Measurements from ENCODE around the gene OSBPL5.
"Not testable (repeated sequence)": the region's sequence is repeated elsewhere in the genome, so short reads cannot be mapped to it uniquely, and the experiment has no call there.

The OSBPL5 gene

GRCh38 chr11:3074912-3075589, 90.1 kb downstream of the OSBPL5 start:
- no peak for DNase-seq

GRCh38 chr11:3073029-3073435, 92.1 kb downstream of the OSBPL5 start:
- no peak for DNase-seq

DNA sequence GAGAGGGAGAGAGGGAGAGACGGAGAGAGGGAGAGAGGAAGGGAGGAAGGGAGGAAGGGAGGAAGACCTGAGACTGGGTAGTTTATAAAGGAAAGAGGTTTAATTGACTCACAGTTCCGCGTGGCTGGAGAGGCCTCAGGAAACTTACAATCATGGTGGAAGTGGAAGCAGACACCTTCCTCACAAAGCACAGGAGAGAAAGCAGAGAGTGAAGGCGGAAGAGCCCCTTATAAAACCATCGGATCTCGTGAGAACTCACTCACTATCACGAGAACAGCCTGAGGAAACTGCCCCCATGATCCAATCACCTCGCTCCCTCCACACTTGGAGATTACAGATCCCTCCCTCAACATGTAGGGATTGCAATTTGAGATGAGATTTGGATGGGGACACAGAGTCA, 95.7 kb downstream of the OSBPL5 start:
- DNase-seq = no peak

GRCh38 chr11:3066308-3066707, 98.8 kb downstream of the OSBPL5 start:
- not testable (repeated sequence) for DNase-seq

- not testable (repeated sequence) for DNase-seq
Measured at GRCh38 chr11:3064709-3065108, 100.4 kb downstream of the OSBPL5 start.

GRCh38 chr11:3063876-3064275, 101.2 kb downstream of the OSBPL5 start:
- DNase-seq = not testable (repeated sequence)

- DNase-seq = not testable (repeated sequence)
Measured at GRCh38 chr11:3063432-3063831, 101.7 kb downstream of the OSBPL5 start.

- no peak for DNase-seq
Measured at GRCh38 chr11:3060436-3061025, 104.6 kb downstream of the OSBPL5 start.

DNA sequence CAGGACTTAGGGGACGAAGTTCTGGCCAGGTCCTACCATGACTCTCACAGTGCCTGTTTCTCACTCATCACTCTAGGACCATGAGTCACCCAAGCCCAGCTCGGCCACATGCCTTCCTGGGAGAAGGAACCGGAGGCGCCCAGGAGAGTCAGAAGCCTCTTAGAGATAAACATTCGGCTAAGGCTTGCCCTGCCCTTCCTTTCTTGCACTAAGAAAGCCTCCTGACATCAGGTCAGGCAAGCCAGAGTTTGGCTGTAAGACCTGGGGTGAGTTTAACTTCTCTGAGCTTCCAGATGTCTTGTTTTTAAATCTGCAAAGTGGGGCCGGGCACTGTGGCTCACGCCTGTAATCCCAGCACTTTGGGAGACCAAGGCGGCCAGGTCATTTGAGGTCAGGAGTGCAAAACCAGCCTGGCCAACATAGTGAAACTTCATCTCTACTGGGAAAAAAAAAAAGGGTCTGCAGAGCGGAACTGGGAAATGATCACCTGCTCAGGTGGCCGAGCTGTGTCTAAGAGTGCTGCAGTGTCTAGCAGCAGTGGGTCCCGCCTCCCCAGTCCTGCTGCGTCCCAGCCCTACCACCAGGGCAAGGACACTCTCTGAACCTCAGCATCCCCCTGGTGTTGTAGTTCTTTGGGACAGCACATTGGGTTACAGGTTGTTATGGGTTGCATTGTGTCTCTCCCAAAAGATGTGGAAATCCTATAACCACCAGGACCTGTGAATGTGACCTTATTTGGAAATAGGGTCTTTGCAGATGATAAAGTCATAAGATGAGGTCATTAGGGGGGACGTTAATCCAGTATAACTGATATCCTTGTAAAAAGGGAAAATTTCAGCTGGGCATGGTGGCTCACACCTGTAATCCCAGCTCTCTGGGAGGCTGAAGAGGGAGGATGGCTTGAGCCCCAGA, 106.1 kb downstream of the OSBPL5 start:
- no peak for DNase-seq

GRCh38 chr11:3057069-3057963, 107.8 kb downstream of the OSBPL5 start, which contains the start of gene CARS1:
TSS of gene CARS1 (minus strand) at chr11:3057423. CDS start at chr11:3057367, 56 bp downstream.
- peak; percentile 38 for DNase-seq

DNA sequence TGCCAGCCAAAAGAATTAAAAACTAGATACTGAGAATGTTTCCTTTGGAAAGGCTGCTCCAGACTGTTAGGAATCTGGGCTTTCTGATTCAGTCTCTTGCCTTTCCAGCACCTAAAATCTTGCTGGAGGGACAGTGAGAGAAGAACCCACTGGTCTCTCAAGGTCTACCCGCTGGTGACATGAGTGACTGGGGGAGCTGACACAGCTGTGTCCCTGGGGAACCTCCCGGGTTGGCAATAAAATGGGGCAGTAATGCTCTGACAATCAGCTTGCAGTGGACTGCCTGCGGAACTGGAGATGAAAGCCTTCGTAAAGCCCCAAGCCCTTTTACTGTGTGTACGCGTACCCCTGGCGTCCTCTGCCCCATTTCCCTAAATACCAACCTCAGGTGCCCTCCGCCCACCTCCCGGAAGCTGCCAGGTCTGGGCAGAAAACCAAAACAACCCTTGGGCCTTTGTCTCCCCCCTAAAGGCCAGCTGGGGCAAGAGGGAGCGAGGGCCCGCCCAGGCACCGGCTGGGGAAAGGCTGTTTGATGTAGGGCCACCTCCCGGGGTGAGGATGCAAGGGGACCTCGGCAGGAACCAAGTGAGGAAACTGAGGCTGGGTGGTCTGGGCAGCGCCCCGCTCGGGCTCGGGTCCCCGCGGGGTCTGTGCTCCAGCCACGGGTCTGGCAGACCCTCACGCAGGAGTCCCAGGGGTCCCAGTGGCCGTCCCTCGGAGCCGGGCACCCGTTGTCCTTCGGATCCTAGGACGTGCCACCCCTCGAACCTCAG, 108.6 kb downstream of the OSBPL5 start:
- no peak for DNase-seq

GRCh38 chr11:3055891-3056290, 109.2 kb downstream of the OSBPL5 start:
- no peak for DNase-seq

DNA sequence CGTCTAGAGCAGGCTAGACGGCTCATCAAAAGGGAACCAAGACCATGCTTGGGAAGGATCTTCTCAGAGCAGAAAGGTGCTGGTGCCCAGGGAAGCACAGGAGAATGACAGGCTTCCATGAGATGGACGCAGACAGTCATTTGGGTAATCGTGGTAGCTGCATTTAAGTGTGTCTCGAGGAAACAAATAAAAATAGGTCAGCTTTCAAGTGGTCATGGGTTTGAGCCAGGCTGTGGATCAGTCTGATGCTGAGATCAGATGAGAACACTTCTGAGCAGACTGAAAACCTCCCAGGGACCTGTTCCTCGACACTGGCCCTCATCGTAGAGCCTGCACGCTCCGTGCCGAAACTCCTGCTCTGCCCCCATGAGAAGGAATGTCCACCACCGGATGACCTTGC, 112.5 kb downstream of the OSBPL5 start:
- no peak for DNase-seq

DNA sequence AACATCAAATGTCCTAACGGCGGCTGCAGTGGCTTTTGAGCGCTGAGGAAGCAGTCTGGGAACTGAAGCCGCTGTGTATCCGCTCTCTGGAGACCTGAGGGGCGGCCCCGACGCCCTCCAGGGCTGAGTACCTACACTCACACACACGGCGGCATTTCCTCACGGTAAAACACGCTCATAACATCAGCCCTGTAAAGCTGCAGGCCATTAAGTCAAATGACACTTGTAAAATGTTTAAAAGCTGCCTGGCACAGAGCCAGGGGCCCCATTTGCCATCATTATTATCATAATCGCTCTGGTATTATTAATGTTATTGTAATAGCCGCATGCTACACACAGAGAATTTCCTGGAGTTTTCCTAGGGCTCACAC, 113.0 kb downstream of the OSBPL5 start:
- DNase-seq = no peak

- no peak for DNase-seq
Measured at GRCh38 chr11:3051196-3052108, 113.7 kb downstream of the OSBPL5 start.

DNA sequence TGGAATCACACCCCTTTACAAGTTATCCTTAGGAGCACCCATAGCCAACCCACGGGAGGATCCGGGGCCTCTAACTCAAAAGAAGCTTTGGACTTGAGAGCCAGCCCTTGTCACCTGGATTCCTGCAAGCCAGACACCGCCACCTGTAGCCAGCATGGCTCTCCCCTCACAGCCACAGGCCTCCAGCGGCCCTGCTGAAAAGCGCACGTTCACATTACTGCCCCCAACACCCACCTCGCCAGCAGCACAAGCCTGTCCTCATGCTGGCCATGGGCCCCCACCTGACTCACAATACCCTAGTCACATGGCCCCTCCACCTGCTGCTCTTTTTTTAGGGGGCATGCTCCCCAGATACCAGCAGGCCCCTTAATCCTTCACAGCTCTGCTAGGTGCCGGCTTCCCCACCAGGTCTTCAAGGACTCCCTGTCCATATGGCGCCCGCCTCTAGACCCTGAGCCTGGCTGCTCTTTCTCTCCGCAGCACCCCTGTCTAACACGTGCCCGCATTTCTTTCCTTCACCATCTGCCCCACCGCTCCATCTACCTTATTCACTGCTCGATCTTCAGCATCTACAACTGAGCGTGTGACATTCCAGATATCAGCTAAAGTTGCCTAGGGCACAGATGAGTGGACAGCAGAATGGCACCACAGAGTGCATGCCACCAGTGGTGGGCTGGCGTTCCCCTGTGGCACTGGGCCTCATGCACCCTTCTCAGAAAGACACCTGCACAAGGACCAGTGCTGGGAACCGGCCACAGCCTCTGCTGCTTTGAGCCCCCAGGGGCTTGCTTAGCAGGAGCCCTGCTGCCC, 114.5 kb downstream of the OSBPL5 start:
- no peak for DNase-seq

GRCh38 chr11:3049430-3050243, 115.5 kb downstream of the OSBPL5 start:
- DNase-seq = peak; percentile 73

- no peak for DNase-seq
Measured at GRCh38 chr11:3047637-3048036, 117.5 kb downstream of the OSBPL5 start.

DNA sequence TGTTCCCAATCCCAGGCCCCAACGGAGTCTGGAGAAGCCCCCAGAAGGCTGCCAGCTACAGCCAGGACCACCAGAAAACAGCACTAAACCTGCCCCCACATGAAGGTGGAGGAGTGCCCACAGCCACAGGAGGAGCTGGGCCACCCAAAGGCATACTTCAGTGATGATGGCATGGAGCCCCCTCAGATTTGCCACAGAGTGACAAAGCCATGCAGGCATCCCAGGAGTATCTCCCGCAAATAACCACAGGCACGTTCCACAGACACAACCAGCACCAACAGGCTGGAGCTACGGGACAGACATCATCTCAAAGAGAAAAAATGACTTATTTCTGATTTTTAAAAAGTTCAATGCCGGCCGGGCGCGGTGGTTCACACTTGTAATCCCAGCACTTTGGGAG, 118.5 kb downstream of the OSBPL5 start:
- no peak for DNase-seq

Measured in SIG-M5 (cell line).